DOHH2 (cell line): ENCODE results near the gene ZNF674.

Experiments
- H3F3A ChIP-seq: fragments of 200-600 bp; sonication (generic), shearing (Covaris generic); 2 replicates; pipeline ENCODE4 v1.6.0; 2016; ENCODE audit warnings: antibody characterized with exemption, mild to moderate bottlenecking; ENCODE audit not compliant: control insufficient read depth, insufficient read depth
- H3K27ac ChIP-seq: fragments of 200-600 bp; sonication (generic); 2 replicates; pipeline ENCODE4 v1.5.1; 2014; ENCODE audit warnings: low read depth, mild to moderate bottlenecking, low read length, moderate library complexity
- H3K27me3 ChIP-seq: fragments of 200-600 bp; sonication (generic); 2 replicates; pipeline ENCODE4 v1.6.1; 2014; ENCODE audit warnings: mild to moderate bottlenecking, low read length, mixed read lengths; ENCODE audit not compliant: control insufficient read depth
- H3K36me3 ChIP-seq: fragments of 200-600 bp; sonication (generic); 2 replicates; pipeline ENCODE4 v1.6.1; 2014; ENCODE audit warnings: mild to moderate bottlenecking, low read length, moderate library complexity, mixed read lengths; ENCODE audit not compliant: control insufficient read depth
- H3K4me1 ChIP-seq: fragments of 200-600 bp; sonication (generic); 2 replicates; pipeline ENCODE4 v1.6.1; 2014; ENCODE audit warnings: mild to moderate bottlenecking, low read length, mixed read lengths; ENCODE audit not compliant: control insufficient read depth
- H3K4me2 ChIP-seq: fragments of 200-600 bp; sonication (generic); 2 replicates; pipeline ENCODE4 v1.6.0; 2014; ENCODE audit warnings: mild to moderate bottlenecking, low read length, moderate library complexity
- H3K4me3 ChIP-seq: fragments of 200-600 bp; sonication (generic); 2 replicates; pipeline ENCODE4 v1.5.1; 2014; ENCODE audit warnings: mild to moderate bottlenecking, low read length, mixed read lengths
- H3K79me2 ChIP-seq: fragments of 200-600 bp; sonication (generic); 2 replicates; pipeline ENCODE4 v1.6.1; 2014; ENCODE audit warnings: mild to moderate bottlenecking, low read length, mixed read lengths; ENCODE audit not compliant: control insufficient read depth
- H3K9me2 ChIP-seq: fragments of 200-600 bp; sonication (generic); replicated peaks from 2 replicates; pipeline ENCODE4 v1.6.1; 2014; ENCODE audit warnings: mild to moderate bottlenecking, low read length, mixed read lengths; ENCODE audit not compliant: control insufficient read depth
- H3K9me3 ChIP-seq: fragments of 200-600 bp; sonication (generic); 2 replicates; pipeline ENCODE4 v1.6.1; 2014; ENCODE audit warnings: antibody characterized with exemption, low read length, mixed read lengths; ENCODE audit not compliant: control insufficient read depth, insufficient read depth
- H4K20me1 ChIP-seq: fragments of 200-600 bp; sonication (generic); 2 replicates; pipeline ENCODE4 v1.6.0; 2014; ENCODE audit warnings: low read depth, mild to moderate bottlenecking, antibody characterized with exemption, low read length, moderate library complexity; ENCODE audit not compliant: control insufficient read depth, insufficient read depth
- CTCF ChIP-seq: fragments of 200-600 bp; sonication (generic); IDR thresholded peaks from one replicate; pipeline ENCODE4 v1.5.1; 2014; ENCODE audit warnings: antibody characterized with exemption, mild to moderate bottlenecking, low read depth, low read length; ENCODE audit not compliant: poor library complexity, severe bottlenecking
- EZH2phosphoT487 ChIP-seq: fragments of 200-600 bp; sonication (generic); IDR thresholded peaks from 2 replicates; pipeline ENCODE4 v1.6.1; 2017; ENCODE audit warnings: borderline replicate concordance, mild to moderate bottlenecking, antibody characterized with exemption, low read length, moderate library complexity, mixed read lengths

Gene ZNF674

GRCh38 chrX:46545111-46546005, at the start of gene ZNF674:
Gene ZNF674 (minus strand): TSS chrX:46545421. CDS start chrX:46542087, 3,334 bp downstream.
- Histone ChIP-seq H3K4me1 (peaks cover 25% of the 10 kb centered on the region), H3K36me3 (peaks cover 16% of the 10 kb centered on the region; the same call in 1 of the 2 replicates), H4K20me1 (no peaks in the 10 kb centered on the region), H3K9me2 (no peaks in the 10 kb centered on the region), H3K27ac (peak within 1 kb of the TSS; percentile 37), H3K4me2 (peak within 1 kb of the TSS; percentile 89), H3F3A (no peaks in the 10 kb centered on the region), H3K9me3 (no peaks in the 10 kb centered on the region), H3K79me2 (peaks cover 24% of the 10 kb centered on the region), H3K4me3 (peak within 1 kb of the TSS; percentile 91), H3K27me3 (no peaks in the 10 kb centered on the region)
- TF ChIP-seq EZH2phosphoT487 (no peak), CTCF (peak; percentile 24)

GRCh38 chrX:46589977-46590723, 44.9 kb upstream of the ZNF674 start:
- Histone ChIP-seq H3K27ac (no peak overlapping the region), H4K20me1 (no peaks in the 10 kb centered on the region), H3K36me3 (no peaks in the 10 kb centered on the region), H3K9me3 (no peaks in the 10 kb centered on the region), H3K9me2 (no peaks in the 10 kb centered on the region), H3K4me2 (no peak overlapping the region), H3K27me3 (no peaks in the 10 kb centered on the region), H3K4me3 (no peak overlapping the region), H3K79me2 (no peaks in the 10 kb centered on the region), H3K4me1 (peaks cover 17% of the 10 kb centered on the region), H3F3A (no peaks in the 10 kb centered on the region)
- no peak for TF ChIP-seq CTCF
- TF ChIP-seq EZH2phosphoT487, result no peak

- no peaks in the 10 kb centered on the region for H3F3A ChIP-seq
- H3K79me2 ChIP-seq, result no peaks in the 10 kb centered on the region
- no peak overlapping the region for H3K27ac ChIP-seq
- H4K20me1 ChIP-seq, result no peaks in the 10 kb centered on the region
- peak overlapping the region; percentile 48 for H3K4me2 ChIP-seq
- no peaks in the 10 kb centered on the region for H3K9me2 ChIP-seq
- no peak for TF ChIP-seq EZH2phosphoT487
- peaks cover 17% of the 10 kb centered on the region for H3K4me1 ChIP-seq
- H3K27me3 ChIP-seq, result no peaks in the 10 kb centered on the region
- H3K36me3 ChIP-seq, result no peaks in the 10 kb centered on the region
- H3K9me3 ChIP-seq, result no peaks in the 10 kb centered on the region
- H3K4me3 ChIP-seq, result peak overlapping the region; percentile 15
These were observed 43.0 kb upstream of the ZNF674 start for GRCh38 chrX:46588263-46588662.

GRCh38 chrX:46587753-46588171, 42.5 kb upstream of the ZNF674 start:
- Histone ChIP-seq H3K27ac (no peak overlapping the region), H3K4me1 (peaks cover 17% of the 10 kb centered on the region), H3K4me2 (peak overlapping the region; percentile 48), H3K36me3 (no peaks in the 10 kb centered on the region), H3K9me2 (no peaks in the 10 kb centered on the region), H3K9me3 (no peaks in the 10 kb centered on the region), H3K79me2 (no peaks in the 10 kb centered on the region), H3K27me3 (no peaks in the 10 kb centered on the region), H4K20me1 (no peaks in the 10 kb centered on the region), H3K4me3 (peak overlapping the region; percentile 15), H3F3A (no peaks in the 10 kb centered on the region)
- no peak for TF ChIP-seq EZH2phosphoT487
- no peak for TF ChIP-seq CTCF
